ENCODE results near the gene KPNA3. TPM values are rescaled to one million over a fixed set of nuclear protein-coding genes. Genes with fewer than 3 reads are reported as not detected.
"Not testable (repeated sequence)": the region's sequence is repeated elsewhere in the genome, so short reads cannot be mapped to it uniquely, and the experiment has no call there.

Gene KPNA3
- polyA plus RNA-seq, 1 of the 3 experiments (the other 2 are of a cell fraction): 11.3 TPM

DNA sequence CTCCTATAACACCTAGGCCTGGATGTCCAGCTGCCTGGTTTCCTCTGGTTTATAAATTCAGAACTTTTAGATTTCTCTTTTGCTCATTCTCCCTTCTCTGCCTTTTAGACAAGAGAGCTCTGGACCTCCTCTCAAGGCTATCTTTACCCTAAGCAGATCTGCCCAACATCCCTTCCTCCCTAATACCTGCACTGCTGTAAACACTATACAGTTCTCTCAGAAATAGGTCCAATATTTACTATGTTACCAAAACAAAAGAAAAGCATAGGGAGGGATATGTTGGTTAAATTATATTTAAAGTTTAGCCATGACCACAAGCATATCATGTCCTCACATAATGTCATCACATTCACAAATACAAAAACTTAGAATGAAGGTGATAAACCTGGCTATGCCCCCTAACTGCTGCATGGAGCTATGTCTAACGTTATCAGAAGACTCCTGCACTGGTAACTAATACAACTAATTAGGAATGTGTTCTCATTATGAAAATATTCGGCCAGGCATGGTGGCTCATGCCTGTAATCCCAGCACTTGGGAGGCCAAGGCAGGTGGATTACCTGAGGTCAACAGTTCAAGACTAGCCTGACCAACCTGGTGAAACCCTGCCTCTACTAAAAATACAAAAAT is 18.0 kb downstream of the KPNA3 start:
- Histone ChIP-seq H3K27me3 (ENCODE audit: insufficient read depth) (no peaks in the 10 kb centered on the region), H2AFZ (ENCODE audit: low read depth) (no peak overlapping the region), H3K36me3 (replicated peaks in 1 of 2; ENCODE audit: control insufficient read depth in 1 of 2, insufficient read depth in 2 of 2, low read length in 1 of 2) (no peaks in the 10 kb centered on the region), H3K4me1 (ENCODE audit: control insufficient read depth in 1 of 2, insufficient read depth in 2 of 2, low read depth in 1 of 2, low read length in 1 of 2) (no peaks in the 10 kb centered on the region; a peak in 1 of 4 replicates), H3F3A (replicated peaks; ENCODE audit: insufficient read depth) (peaks cover 8% of the 10 kb centered on the region), H3K9me2 (no peaks in the 10 kb centered on the region), H4K20me1 (ENCODE audit: insufficient read depth) (peaks cover 61% of the 10 kb centered on the region), H3K79me2 (ENCODE audit: insufficient read depth) (peaks cover 100% of the 10 kb centered on the region), H3K27ac (ENCODE audit: low read depth in 2 of 2, low read length in 1 of 2) (no peak overlapping the region), H3K9ac (no peak overlapping the region), H3K4me3 (ENCODE audit: low read depth in 2 of 2, low read length in 1 of 2) (no peak overlapping the region), H3K9me3 (no peaks in the 10 kb centered on the region), H3K4me2 (no peak overlapping the region)
- no peak for DNase-seq
- 90% methylated on average over 2 of the region's 2 CpGs for whole genome bisulfite sequencing (ENCODE audit: low lambda C conversion rate)
- ChIA-PET CTCF (interaction anchor here (1.1 kb wide), 1 partner anchor 16 kb away, joined by 3 read pairs; no protein-coding TSS in a partner anchor), POLR2A (no interaction called here)
- TF ChIP-seq FOSL2 (IDR thresholded peaks at IDR 0.05; ENCODE audit: borderline replicate concordance, low read depth): no peak
- no peak for TF ChIP-seq ELF1 (IDR thresholded peaks at IDR 0.05)
- no peak for TF ChIP-seq POLR2AphosphoS5 (IDR thresholded peaks at IDR 0.05; ENCODE audit: low read depth, low read length)
- no peak for TF ChIP-seq MXI1 (IDR thresholded peaks at IDR 0.05; ENCODE audit: low read depth, low read length)
- TF ChIP-seq NFIC (IDR thresholded peaks at IDR 0.05; ENCODE audit: borderline replicate concordance): no peak

DNA sequence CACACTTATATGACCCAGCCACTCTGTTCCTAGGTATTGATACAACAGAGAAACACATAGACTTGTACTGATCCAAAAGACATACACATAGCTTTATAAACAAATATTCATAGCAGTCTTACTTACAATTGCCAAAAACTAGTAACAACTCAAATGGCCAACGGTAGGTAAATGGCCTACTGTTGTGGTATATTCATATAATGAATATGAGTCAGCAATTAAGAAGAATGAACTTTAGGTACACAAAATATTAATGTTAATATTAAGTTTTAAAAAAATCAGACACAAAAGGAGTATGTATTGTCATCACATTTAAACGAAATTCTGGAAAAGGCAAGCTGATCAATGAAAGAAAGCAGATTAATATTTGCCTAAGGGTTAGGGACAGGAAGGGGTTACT is 19.7 kb downstream of the KPNA3 start:
- peaks cover 56% of the 10 kb centered on the region for H4K20me1 ChIP-seq (ENCODE audit: insufficient read depth)

GRCh38 chr13:49761811-49762210 is 30.7 kb downstream of the KPNA3 start:
- no CpG with 5 or more reads among the region's 32 CpGs for WGBS (ENCODE audit: low lambda C conversion rate)
- Histone ChIP-seq H3F3A (replicated peaks; ENCODE audit: insufficient read depth) (peaks cover 13% of the 10 kb centered on the region), H3K36me3 (replicated peaks in 1 of 2; ENCODE audit: control insufficient read depth in 1 of 2, insufficient read depth in 2 of 2, low read length in 1 of 2) (peaks cover 3 to 17% of the 10 kb centered on the region in 2 experiments), H4K20me1 (ENCODE audit: insufficient read depth) (peaks cover 22% of the 10 kb centered on the region), H3K79me2 (ENCODE audit: insufficient read depth) (peaks cover 76% of the 10 kb centered on the region)
- H2AFZ ChIP-seq (ENCODE audit: low read depth); H3K9ac ChIP-seq; H3K27ac ChIP-seq (ENCODE audit: low read depth in 2 of 2, low read length in 1 of 2); H3K9me3 ChIP-seq; H3K4me2 ChIP-seq; DNase-seq; H3K4me1 ChIP-seq (ENCODE audit: control insufficient read depth in 1 of 2, insufficient read depth in 2 of 2, low read depth in 1 of 2, low read length in 1 of 2); H3K4me3 ChIP-seq (ENCODE audit: low read depth in 2 of 2, low read length in 1 of 2); CTCF ChIA-PET; H3K9me2 ChIP-seq; POLR2A ChIA-PET; H3K27me3 ChIP-seq (ENCODE audit: insufficient read depth): not testable (repeated sequence)

More for the DNA sequence above, 19.7 kb downstream of the KPNA3 start:
- H3K4me2 ChIP-seq: no peak overlapping the region
- TF ChIP-seq RAD21 (IDR thresholded peaks at IDR 0.05; ENCODE audit: low read length) (no peak), USF1 (IDR thresholded peaks at IDR 0.05; ENCODE audit: borderline replicate concordance, low read depth) (no peak), POLR2AphosphoS5 (IDR thresholded peaks at IDR 0.05; ENCODE audit: low read depth, low read length) (no peak), RCOR1 (IDR thresholded peaks at IDR 0.05; ENCODE audit: low read length) (no peak), CHD2 (IDR thresholded peaks at IDR 0.05; ENCODE audit: low read length, partially characterized antibody) (no peak)
- no peak overlapping the region for H2AFZ ChIP-seq (ENCODE audit: low read depth)
- H3K4me1 ChIP-seq (ENCODE audit: control insufficient read depth in 1 of 2, insufficient read depth in 2 of 2, low read depth in 1 of 2, low read length in 1 of 2): no peaks in the 10 kb centered on the region; a peak in 1 of 4 replicates
- CTCF ChIA-PET: no interaction called here
- H3K36me3 ChIP-seq (replicated peaks in 1 of 2; ENCODE audit: control insufficient read depth in 1 of 2, insufficient read depth in 2 of 2, low read length in 1 of 2): no peaks in the 10 kb centered on the region
- H3F3A ChIP-seq (replicated peaks; ENCODE audit: insufficient read depth): no peaks in the 10 kb centered on the region
- peaks cover 94% of the 10 kb centered on the region for H3K79me2 ChIP-seq (ENCODE audit: insufficient read depth)
- POLR2A ChIA-PET: no interaction called here
- H3K27ac ChIP-seq (ENCODE audit: low read depth in 2 of 2, low read length in 1 of 2): no peak overlapping the region
- WGBS (ENCODE audit: low lambda C conversion rate): 100% methylated on average over 2 of the region's 2 CpGs
- no peak overlapping the region for H3K4me3 ChIP-seq (ENCODE audit: low read depth in 2 of 2, low read length in 1 of 2)
- H3K9ac ChIP-seq: no peak overlapping the region
- H3K27me3 ChIP-seq (ENCODE audit: insufficient read depth): no peaks in the 10 kb centered on the region
- H3K9me3 ChIP-seq: no peaks in the 10 kb centered on the region
- no peak for DNase-seq
- no peaks in the 10 kb centered on the region for H3K9me2 ChIP-seq

All from SK-N-SH (cell line).